ENCODE measurements around the gene GTF2H1. TPM values are rescaled to one million over a fixed set of nuclear protein-coding genes. Genes with fewer than 3 reads are reported as not detected.
A peak's percentile ranks its signal among the peaks of the same experiment; 100 is the strongest.

The GTF2H1 gene
- total and polyA plus RNA-seq, 9 of the 15 experiments (the other 6 are each of a cell fraction or from before 2014, with no cell fraction given) = 56.9 to 126 (median 92.1) TPM

DNA sequence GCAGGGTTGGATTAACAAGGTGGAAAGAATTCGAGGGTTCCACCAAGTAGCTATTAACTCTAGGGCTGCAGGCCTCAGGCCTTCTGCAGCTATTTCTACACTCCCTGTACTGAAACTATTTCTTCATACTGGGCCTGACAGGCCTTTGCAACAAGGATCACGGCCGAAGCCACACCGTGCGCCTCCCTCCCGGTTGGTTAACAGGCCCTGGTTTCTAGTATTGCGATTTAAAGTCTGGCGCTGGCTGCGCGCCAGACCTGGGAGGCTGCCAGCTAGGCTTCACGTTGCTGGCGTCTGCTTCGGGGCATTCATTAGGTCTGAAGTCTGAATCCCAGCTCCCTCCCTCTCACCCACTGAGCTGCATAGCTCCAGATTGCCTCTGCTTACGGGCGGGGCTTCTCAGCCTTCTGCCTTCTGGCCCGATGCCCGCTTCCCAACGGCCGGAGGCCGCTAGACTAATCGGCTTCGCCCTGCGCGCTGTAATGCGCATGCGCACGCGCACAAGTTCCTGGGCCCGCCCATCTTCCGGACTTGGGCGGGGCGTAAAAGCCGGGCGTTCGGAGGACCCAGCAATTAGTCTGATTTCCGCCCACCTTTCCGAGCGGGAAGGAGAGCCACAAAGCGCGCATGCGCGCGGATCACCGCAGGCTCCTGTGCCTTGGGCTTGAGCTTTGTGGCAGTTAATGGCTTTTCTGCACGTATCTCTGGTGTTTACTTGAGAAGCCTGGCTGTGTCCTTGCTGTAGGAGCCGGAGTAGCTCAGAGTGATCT, 73.6 kb downstream of the GTF2H1 start (continued):
- TF ChIP-seq SRSF3 (IDR thresholded peaks at IDR 0.05; ENCODE audit: insufficient read depth, low read length) (no peak), TCF7L2 (IDR thresholded peaks at IDR 0.05; ENCODE audit: low read depth, low read length) (no peak), MEIS2 (IDR thresholded peaks at IDR 0.05; ENCODE audit: partially characterized antibody) (peak; percentile 95), PTTG1 (tag; IDR thresholded peaks at IDR 0.05; ENCODE audit: low read depth) (no peak), FIP1L1 (IDR thresholded peaks at IDR 0.05; ENCODE audit: low read depth, low read length, poor library complexity, severe bottlenecking) (peak; percentile 33), ZNF140 (CRISPR knock-in tag; IDR thresholded peaks at IDR 0.05) (no peak), CSDE1 (IDR thresholded peaks at IDR 0.05) (no peak), MTA3 (IDR thresholded peaks at IDR 0.05; ENCODE audit: borderline replicate concordance) (no peak; the same call in 1 of the 2 replicates), POLR2B (IDR thresholded peaks at IDR 0.05; ENCODE audit: low read depth, partially characterized antibody) (peak; percentile 89), ZNF23 (CRISPR knock-in tag; IDR thresholded peaks at IDR 0.05) (no peak), POLR2G (IDR thresholded peaks at IDR 0.05; ENCODE audit: low read depth, low read length) (peak; percentile 90), ZBTB7A (IDR thresholded peaks at IDR 0.05; ENCODE audit: borderline replicate concordance, control insufficient read depth, low read depth, low read length) (no peak), ZNF24 (IDR thresholded peaks at IDR 0.05) (peak; percentile 60; the same call in 1 of the 2 replicates), RBFOX2 (IDR thresholded peaks at IDR 0.05; ENCODE audit: low read depth, low read length) (peak; percentile 94), STAT5B (CRISPR knock-in tag; IDR thresholded peaks at IDR 0.05) (no peak), KLF1 (tag; IDR thresholded peaks at IDR 0.05) (no peak)
- TF ChIP-seq, protein P1, sequence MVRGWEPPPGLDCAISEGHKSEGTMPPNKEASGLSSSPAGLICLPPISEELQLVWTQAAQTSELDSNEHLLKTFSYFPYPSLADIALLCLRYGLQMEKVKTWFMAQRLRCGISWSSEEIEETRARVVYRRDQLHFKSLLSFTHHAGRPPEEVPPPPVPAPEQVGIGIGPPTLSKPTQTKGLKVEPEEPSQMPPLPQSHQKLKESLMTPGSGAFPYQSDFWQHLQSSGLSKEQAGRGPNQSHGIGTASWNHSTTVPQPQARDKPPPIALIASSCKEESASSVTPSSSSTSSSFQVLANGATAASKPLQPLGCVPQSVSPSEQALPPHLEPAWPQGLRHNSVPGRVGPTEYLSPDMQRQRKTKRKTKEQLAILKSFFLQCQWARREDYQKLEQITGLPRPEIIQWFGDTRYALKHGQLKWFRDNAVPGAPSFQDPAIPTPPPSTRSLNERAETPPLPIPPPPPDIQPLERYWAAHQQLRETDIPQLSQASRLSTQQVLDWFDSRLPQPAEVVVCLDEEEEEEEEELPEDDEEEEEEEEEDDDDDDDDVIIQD (CRISPR knock-in tag; IDR thresholded peaks at IDR 0.05) = no peak
- TF ChIP-seq, protein P2, sequence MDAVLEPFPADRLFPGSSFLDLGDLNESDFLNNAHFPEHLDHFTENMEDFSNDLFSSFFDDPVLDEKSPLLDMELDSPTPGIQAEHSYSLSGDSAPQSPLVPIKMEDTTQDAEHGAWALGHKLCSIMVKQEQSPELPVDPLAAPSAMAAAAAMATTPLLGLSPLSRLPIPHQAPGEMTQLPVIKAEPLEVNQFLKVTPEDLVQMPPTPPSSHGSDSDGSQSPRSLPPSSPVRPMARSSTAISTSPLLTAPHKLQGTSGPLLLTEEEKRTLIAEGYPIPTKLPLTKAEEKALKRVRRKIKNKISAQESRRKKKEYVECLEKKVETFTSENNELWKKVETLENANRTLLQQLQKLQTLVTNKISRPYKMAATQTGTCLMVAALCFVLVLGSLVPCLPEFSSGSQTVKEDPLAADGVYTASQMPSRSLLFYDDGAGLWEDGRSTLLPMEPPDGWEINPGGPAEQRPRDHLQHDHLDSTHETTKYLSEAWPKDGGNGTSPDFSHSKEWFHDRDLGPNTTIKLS (IDR thresholded peaks at IDR 0.05; ENCODE audit: borderline replicate concordance, low read depth) = 0 out of 2 replicates have a peak, but pooled peaks have one; percentile 50
- TF ChIP-seq, protein P3, sequence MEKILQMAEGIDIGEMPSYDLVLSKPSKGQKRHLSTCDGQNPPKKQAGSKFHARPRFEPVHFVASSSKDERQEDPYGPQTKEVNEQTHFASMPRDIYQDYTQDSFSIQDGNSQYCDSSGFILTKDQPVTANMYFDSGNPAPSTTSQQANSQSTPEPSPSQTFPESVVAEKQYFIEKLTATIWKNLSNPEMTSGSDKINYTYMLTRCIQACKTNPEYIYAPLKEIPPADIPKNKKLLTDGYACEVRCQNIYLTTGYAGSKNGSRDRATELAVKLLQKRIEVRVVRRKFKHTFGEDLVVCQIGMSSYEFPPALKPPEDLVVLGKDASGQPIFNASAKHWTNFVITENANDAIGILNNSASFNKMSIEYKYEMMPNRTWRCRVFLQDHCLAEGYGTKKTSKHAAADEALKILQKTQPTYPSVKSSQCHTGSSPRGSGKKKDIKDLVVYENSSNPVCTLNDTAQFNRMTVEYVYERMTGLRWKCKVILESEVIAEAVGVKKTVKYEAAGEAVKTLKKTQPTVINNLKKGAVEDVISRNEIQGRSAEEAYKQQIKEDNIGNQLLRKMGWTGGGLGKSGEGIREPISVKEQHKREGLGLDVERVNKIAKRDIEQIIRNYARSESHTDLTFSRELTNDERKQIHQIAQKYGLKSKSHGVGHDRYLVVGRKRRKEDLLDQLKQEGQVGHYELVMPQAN (IDR thresholded peaks at IDR 0.05; ENCODE audit: borderline replicate concordance) = 0 out of 2 replicates have a peak, but pooled peaks have one; percentile 18
- TF ChIP-seq, protein P4, sequence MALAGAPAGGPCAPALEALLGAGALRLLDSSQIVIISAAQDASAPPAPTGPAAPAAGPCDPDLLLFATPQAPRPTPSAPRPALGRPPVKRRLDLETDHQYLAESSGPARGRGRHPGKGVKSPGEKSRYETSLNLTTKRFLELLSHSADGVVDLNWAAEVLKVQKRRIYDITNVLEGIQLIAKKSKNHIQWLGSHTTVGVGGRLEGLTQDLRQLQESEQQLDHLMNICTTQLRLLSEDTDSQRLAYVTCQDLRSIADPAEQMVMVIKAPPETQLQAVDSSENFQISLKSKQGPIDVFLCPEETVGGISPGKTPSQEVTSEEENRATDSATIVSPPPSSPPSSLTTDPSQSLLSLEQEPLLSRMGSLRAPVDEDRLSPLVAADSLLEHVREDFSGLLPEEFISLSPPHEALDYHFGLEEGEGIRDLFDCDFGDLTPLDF (CRISPR knock-in tag; IDR thresholded peaks at IDR 0.05) = peak; percentile 58; the same call in 1 of the 2 replicates

All from K562 (cell line).